ENCODE data around the gene ADCYAP1.

The ADCYAP1 gene

GRCh38 chr18:957829-958228 is 53.2 kb downstream of the ADCYAP1 start:
- no peak overlapping the region for H3K4me3 ChIP-seq (ENCODE audit: low read depth, low read length, poor library complexity, severe bottlenecking)
- no peaks in the 10 kb centered on the region for H3K79me2 ChIP-seq (ENCODE audit: insufficient read depth, low read length)
- TF ChIP-seq EZH2 (IDR thresholded peaks at IDR 0.05; ENCODE audit: borderline replicate concordance, low read length), result no peak
- TF ChIP-seq, protein P1, sequence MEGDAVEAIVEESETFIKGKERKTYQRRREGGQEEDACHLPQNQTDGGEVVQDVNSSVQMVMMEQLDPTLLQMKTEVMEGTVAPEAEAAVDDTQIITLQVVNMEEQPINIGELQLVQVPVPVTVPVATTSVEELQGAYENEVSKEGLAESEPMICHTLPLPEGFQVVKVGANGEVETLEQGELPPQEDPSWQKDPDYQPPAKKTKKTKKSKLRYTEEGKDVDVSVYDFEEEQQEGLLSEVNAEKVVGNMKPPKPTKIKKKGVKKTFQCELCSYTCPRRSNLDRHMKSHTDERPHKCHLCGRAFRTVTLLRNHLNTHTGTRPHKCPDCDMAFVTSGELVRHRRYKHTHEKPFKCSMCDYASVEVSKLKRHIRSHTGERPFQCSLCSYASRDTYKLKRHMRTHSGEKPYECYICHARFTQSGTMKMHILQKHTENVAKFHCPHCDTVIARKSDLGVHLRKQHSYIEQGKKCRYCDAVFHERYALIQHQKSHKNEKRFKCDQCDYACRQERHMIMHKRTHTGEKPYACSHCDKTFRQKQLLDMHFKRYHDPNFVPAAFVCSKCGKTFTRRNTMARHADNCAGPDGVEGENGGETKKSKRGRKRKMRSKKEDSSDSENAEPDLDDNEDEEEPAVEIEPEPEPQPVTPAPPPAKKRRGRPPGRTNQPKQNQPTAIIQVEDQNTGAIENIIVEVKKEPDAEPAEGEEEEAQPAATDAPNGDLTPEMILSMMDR (IDR thresholded peaks at IDR 0.05; ENCODE audit: low read length), result no peak
- H3K4me1 ChIP-seq (ENCODE audit: insufficient read depth, low read length, severe bottlenecking), result no peaks in the 10 kb centered on the region
- H3F3A ChIP-seq (ENCODE audit: insufficient read depth, low read length), result no peaks in the 10 kb centered on the region
- H2AFZ ChIP-seq (ENCODE audit: low read length), result no peak overlapping the region
- H3K27me3 ChIP-seq (ENCODE audit: insufficient read depth, low read length), result no peaks in the 10 kb centered on the region
- no peaks in the 10 kb centered on the region for H4K20me1 ChIP-seq (ENCODE audit: insufficient read depth, low read length)
- H3K36me3 ChIP-seq (ENCODE audit: insufficient read depth, low read length), result no peaks in the 10 kb centered on the region
- H3K9ac ChIP-seq (ENCODE audit: low read length), result no peak overlapping the region
- no peaks in the 10 kb centered on the region for H3K9me2 ChIP-seq (ENCODE audit: low read depth, low read length)
- H3K4me2 ChIP-seq (ENCODE audit: low read length), result no peak overlapping the region
- H3K27ac ChIP-seq (ENCODE audit: low read depth, low read length, poor library complexity, severe bottlenecking), result no peak overlapping the region
- H3K9me3 ChIP-seq (ENCODE audit: low read length), result no peaks in the 10 kb centered on the region

GRCh38 chr18:959854-960253 is 55.2 kb downstream of the ADCYAP1 start:
- no peaks in the 10 kb centered on the region for H3F3A ChIP-seq (ENCODE audit: insufficient read depth, low read length)
- H3K9me3 ChIP-seq (ENCODE audit: low read length), result no peaks in the 10 kb centered on the region
- H3K4me3 ChIP-seq (ENCODE audit: low read depth, low read length, poor library complexity, severe bottlenecking), result no peak overlapping the region
- H3K9ac ChIP-seq (ENCODE audit: low read length), result no peak overlapping the region
- H3K27ac ChIP-seq (ENCODE audit: low read depth, low read length, poor library complexity, severe bottlenecking), result no peak overlapping the region
- TF ChIP-seq, protein P1 (IDR thresholded peaks at IDR 0.05; ENCODE audit: low read length), result no peak
- no peak for TF ChIP-seq EZH2 (IDR thresholded peaks at IDR 0.05; ENCODE audit: borderline replicate concordance, low read length)
- H3K27me3 ChIP-seq (ENCODE audit: insufficient read depth, low read length), result no peaks in the 10 kb centered on the region
- H3K36me3 ChIP-seq (ENCODE audit: insufficient read depth, low read length), result no peaks in the 10 kb centered on the region
- no peaks in the 10 kb centered on the region for H3K9me2 ChIP-seq (ENCODE audit: low read depth, low read length)
- H3K4me1 ChIP-seq (ENCODE audit: insufficient read depth, low read length, severe bottlenecking), result no peaks in the 10 kb centered on the region
- H4K20me1 ChIP-seq (ENCODE audit: insufficient read depth, low read length), result no peaks in the 10 kb centered on the region
- no peaks in the 10 kb centered on the region for H3K79me2 ChIP-seq (ENCODE audit: insufficient read depth, low read length)
- no peak overlapping the region for H3K4me2 ChIP-seq (ENCODE audit: low read length)
- no peak overlapping the region for H2AFZ ChIP-seq (ENCODE audit: low read length)
